Mesothelial cell of epicardium (in vitro differentiated cells): ENCODE measurements around the gene CLIP2. TPM values are rescaled to one million over a fixed set of nuclear protein-coding genes. Genes with fewer than 3 reads are reported as not detected.

Experiments
- DNase-seq, 2 experiments: peaks; one replicate each; pipeline ENCODE4 v3.0.0; 2021; ENCODE audit warnings: low spot score in 2 of 2; ENCODE audit not compliant: unreplicated experiment in 2 of 2
- H3K27ac Mint-ChIP-seq: 2 replicates; pipeline ENCODE4 v1.8.0; 2021; ENCODE audit warnings: mixed read lengths
- H3K27me3 Mint-ChIP-seq: 2 replicates; pipeline ENCODE4 v1.8.0; 2021; ENCODE audit warnings: low read depth, mixed read lengths
- H3K36me3 Mint-ChIP-seq: 2 replicates; pipeline ENCODE4 v1.8.0; 2021; ENCODE audit warnings: mixed read lengths
- H3K4me1 Mint-ChIP-seq: 2 replicates; pipeline ENCODE4 v1.8.0; 2021; ENCODE audit warnings: mixed read lengths
- H3K4me3 Mint-ChIP-seq: 2 replicates; pipeline ENCODE4 v1.8.0; 2021; ENCODE audit warnings: mild to moderate bottlenecking, moderate library complexity, mixed read lengths
- H3K9me3 Mint-ChIP-seq: 2 replicates; pipeline ENCODE4 v1.8.0; 2021; ENCODE audit warnings: mixed read lengths
- total RNA-seq: library from RNA; stranded (reverse); gene quantifications from 3 replicates; pipeline ENCODE4 v1.2.1, GENCODE V29; 2021
- TF ChIP-seq, protein P1 (sequence below): fragments of 200-600 bp; sonication (generic); IDR thresholded peaks from one replicate; pipeline ENCODE4 v1.5.0; 2021; ENCODE audit warnings: antibody characterized with exemption; ENCODE audit not compliant: unreplicated experiment

Gene CLIP2
- total RNA-seq, 1 donor from 2014 or later: 40.2 TPM

DNA sequence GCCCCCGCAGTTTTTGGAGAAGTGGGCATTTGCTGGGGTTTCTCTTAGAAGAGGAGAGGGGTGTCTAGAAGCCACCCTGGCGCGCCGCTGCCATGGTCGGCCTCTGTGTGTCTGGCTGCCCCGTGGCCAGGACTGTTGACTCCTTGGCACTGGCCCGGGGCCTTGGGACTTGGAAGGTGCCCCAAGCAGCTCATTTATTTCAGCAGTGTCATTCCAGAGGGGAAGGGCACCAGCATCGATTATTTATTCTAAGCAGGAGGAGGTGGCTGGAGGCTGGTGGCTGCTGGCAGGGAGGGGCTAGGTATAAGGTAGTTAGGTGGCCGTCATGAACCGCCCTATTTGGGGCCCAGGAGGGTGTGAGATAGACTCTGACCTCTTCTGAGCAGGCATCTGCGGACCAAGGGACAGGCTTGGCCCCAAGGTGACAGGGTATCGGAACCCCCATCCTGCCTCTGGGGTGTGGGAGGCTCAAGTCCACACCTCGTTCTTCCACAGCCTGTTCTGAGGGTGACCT, 166.1 kb downstream of the CLIP2 start:
- peaks cover 22% of the 10 kb centered on the region for H3K4me1 Mint-ChIP-seq

More for the DNA sequence above, 166.1 kb downstream of the CLIP2 start:
- no peaks in the 10 kb centered on the region for H3K27me3 Mint-ChIP-seq
- peak overlapping the region; percentile 73 for H3K4me3 Mint-ChIP-seq
- H3K36me3 Mint-ChIP-seq: peaks cover 3% of the 10 kb centered on the region
- no peaks in the 10 kb centered on the region for H3K9me3 Mint-ChIP-seq
- DNase-seq: no peak
- TF ChIP-seq, protein P1, sequence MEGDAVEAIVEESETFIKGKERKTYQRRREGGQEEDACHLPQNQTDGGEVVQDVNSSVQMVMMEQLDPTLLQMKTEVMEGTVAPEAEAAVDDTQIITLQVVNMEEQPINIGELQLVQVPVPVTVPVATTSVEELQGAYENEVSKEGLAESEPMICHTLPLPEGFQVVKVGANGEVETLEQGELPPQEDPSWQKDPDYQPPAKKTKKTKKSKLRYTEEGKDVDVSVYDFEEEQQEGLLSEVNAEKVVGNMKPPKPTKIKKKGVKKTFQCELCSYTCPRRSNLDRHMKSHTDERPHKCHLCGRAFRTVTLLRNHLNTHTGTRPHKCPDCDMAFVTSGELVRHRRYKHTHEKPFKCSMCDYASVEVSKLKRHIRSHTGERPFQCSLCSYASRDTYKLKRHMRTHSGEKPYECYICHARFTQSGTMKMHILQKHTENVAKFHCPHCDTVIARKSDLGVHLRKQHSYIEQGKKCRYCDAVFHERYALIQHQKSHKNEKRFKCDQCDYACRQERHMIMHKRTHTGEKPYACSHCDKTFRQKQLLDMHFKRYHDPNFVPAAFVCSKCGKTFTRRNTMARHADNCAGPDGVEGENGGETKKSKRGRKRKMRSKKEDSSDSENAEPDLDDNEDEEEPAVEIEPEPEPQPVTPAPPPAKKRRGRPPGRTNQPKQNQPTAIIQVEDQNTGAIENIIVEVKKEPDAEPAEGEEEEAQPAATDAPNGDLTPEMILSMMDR: no peak
- peak overlapping the region; percentile 92 for H3K27ac Mint-ChIP-seq

Other genes starting within 250 kb of the CLIP2 start
- 54.6 to 56.0 TPM (median 54.9 TPM) in 3 replicates for gene LIMK1, start 205.6 kb upstream of the CLIP2 start, total RNA-seq
- gene EIF4H, start 115.1 kb upstream of the CLIP2 start, total RNA-seq: 264 to 270 TPM (median 267 TPM) in 3 replicates
- 0.34 to 1.0 TPM (median 0.51 TPM) in 3 replicates for gene LAT2, start 79.4 kb upstream of the CLIP2 start, total RNA-seq
- gene RFC2, start 35.0 kb upstream of the CLIP2 start, total RNA-seq: 25.8 to 30.0 TPM (median 25.8 TPM) in 3 replicates
- 73.3 to 84.0 TPM (median 80.8 TPM) in 3 replicates for gene GTF2IRD1, start 164.5 kb downstream of the CLIP2 start, total RNA-seq